ENCODE data around the gene CSRNP2.

CSRNP2 gene, protein sequence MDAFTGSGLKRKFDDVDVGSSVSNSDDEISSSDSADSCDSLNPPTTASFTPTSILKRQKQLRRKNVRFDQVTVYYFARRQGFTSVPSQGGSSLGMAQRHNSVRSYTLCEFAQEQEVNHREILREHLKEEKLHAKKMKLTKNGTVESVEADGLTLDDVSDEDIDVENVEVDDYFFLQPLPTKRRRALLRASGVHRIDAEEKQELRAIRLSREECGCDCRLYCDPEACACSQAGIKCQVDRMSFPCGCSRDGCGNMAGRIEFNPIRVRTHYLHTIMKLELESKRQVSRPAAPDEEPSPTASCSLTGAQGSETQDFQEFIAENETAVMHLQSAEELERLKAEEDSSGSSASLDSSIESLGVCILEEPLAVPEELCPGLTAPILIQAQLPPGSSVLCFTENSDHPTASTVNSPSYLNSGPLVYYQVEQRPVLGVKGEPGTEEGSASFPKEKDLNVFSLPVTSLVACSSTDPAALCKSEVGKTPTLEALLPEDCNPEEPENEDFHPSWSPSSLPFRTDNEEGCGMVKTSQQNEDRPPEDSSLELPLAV

DNA sequence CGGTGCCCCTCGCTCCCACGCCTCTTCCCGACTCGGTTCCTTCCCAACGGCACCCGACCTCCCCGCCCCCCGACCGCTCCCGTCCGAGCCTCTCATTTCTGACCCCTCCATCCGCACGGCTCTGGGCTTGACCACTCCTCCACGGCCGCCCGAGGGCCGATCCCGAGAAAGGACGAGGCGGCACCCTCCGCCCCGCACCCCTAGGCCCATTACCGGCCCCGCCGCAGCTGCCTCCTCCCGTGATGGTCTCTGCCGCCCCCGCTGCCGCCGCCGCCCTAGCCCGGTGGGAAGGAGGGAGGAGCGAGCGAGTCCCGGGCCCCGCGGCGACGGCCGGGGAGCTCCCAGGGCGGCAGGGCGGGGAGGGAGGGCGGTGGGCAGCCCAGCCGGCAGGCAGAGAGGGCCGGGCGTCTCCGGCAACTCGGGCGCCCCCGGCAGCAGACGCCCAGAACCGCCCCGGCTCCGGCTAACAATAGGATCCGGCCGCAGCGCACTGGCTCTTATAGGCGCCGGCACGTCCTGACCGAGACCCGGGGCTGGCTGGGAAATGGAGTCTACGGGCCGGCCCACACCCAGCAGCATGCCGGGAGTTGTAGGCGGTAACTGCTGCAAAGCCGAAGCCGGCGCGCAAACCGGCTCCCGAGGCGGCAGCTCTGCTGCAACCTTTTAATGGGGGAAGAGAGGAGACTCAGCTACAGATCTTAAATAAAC is at the start of gene CSRNP2:
Gene CSRNP2 (minus strand): TSS at position 471 of the 708 bp plus-strand sequence. CDS start 7,035 bp downstream, outside the sequence.
- H3K4me3 Mint-ChIP-seq, result peak within 1 kb of the TSS; percentile 93
- H3K27ac Mint-ChIP-seq, result peak within 1 kb of the TSS; percentile 81
- no peaks in the 10 kb centered on the region for H3K9me3 Mint-ChIP-seq
- H3K27me3 Mint-ChIP-seq, result no peaks in the 10 kb centered on the region
- DNase-seq (peak; percentile 94), ATAC-seq (peak; percentile 99)
- H3K36me3 Mint-ChIP-seq (ENCODE audit: low read depth), result peaks cover 3% of the 10 kb centered on the region
- H3K4me1 Mint-ChIP-seq, result peaks cover 34% of the 10 kb centered on the region

DNA sequence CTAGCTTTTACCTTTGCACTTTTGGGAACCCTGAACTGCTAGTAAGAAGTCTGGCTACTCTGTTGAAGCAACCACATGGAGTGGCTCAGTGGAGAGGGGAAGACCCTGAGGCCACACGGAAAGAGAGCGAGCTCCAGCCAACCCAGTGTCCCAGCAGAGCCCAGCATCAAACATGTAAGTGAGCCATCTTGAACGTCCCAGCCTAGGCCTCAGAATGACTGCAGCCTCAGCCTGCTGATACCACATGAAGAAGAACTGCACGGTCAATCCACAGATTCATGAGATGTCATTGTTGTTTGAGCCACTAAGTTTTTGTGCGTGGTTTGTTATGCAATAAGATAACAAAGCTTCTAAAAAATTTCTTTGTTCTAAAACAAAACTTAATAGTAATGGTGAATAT is 49.3 kb upstream of the CSRNP2 start:
- Mint-ChIP-seq H3K9me3 (no peaks in the 10 kb centered on the region), H3K4me1 (peaks cover 16% of the 10 kb centered on the region), H3K36me3 (ENCODE audit: low read depth) (peaks cover 8% of the 10 kb centered on the region), H3K27ac (peak overlapping the region; percentile 6), H3K4me3 (no peak overlapping the region), H3K27me3 (no peaks in the 10 kb centered on the region)
- no peak for DNase-seq
- peak; percentile 78 for ATAC-seq

DNA sequence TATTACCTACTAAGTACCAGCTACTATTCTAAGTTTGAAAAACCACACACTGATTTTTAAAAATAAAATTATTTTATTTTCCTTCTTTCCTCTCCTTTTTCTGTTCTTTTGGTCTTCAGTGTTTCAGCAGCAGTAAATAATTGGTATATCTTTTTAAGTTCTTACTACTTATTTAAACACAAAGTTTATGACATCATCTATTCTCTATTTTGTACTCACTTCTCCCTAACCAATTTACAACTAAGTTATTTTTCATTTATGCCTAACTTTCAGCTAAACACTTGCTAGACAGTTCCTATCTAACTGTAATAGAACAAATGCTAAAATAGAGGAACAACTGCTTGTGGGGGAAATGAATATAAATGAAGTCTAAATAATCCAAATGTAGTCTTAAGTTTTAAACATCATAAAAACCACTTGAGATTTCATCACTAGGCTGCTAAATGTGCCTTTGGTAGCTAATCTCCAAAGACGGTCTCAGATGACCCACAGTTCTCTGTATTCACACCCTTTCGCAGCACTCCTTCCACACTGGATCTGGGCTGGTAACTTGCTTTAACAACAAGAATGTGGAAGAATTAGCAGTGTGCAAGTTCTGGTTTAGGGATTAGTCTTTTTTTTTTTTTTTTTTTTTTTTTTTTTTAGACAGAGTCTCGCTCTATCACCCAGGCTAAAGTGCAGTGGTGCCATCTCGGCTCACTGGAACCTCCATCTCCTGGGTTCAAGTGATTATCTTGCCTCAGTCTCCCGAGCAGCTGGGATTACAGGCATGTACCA is 48.5 kb upstream of the CSRNP2 start:
- Mint-ChIP-seq H3K36me3 (ENCODE audit: low read depth) (peaks cover 8% of the 10 kb centered on the region), H3K4me3 (no peak overlapping the region), H3K9me3 (no peaks in the 10 kb centered on the region), H3K4me1 (peaks cover 16% of the 10 kb centered on the region), H3K27ac (peak overlapping the region; percentile 46), H3K27me3 (no peaks in the 10 kb centered on the region)
- ATAC-seq (no peak), DNase-seq (no peak)

DNA sequence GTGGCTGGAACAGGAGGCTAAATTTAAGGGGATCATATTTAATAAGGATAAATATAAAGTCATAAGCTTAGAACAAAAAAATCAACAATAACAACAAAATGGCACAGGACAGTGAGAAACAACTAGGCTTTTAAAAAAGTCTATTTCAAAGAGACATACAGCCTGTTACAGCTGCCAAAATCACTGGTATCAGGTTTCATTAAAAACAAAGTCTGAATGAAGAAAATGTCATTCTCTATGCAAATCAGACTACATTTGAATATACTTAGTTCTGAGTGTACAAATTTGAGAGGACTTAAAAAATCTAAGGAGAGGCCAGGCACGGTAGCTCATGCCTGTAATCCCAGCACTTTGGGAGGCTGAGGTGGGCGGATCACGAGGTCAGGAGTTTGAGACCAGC is 45.5 kb upstream of the CSRNP2 start:
- no peaks in the 10 kb centered on the region for H3K9me3 Mint-ChIP-seq

DNA sequence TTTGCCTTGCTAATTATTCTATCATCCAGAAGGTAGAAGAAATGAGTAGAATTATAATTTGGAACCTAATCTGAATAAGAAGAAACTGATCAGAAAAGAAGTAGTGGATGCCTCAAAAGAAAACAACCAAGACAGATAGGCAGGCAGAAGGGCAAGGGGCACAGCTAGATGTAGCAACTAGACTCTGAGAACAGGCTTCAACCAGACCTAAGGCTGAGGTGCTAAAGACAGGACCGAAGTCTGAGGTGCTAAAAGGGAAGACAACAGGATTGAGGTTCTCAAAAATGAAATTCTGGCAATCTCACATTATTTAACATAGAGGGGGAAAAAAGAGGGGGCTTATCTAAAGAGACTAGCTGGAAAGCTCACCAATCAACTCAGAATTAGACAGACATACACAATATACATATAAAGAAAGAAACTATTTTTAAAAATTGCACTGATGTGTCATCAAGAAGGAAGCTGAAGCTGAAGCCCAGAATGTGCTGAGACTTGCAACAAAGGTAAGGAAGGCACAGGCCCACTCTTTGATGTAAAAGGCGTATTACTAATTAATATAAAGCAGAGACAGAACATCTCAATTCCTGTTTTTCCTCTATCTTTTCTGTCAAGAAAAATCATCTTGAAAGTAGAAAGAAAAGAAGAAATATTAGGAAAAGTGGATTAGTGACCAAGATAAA is 43.8 kb upstream of the CSRNP2 start:
- Mint-ChIP-seq H3K36me3 (ENCODE audit: low read depth) (peaks cover 15% of the 10 kb centered on the region), H3K27ac (no peak overlapping the region), H3K4me3 (no peak overlapping the region), H3K9me3 (no peaks in the 10 kb centered on the region), H3K27me3 (no peaks in the 10 kb centered on the region), H3K4me1 (peaks cover 2% of the 10 kb centered on the region)
- DNase-seq (no peak), ATAC-seq (no peak)

More for the DNA sequence above, 45.5 kb upstream of the CSRNP2 start:
- no peaks in the 10 kb centered on the region for H3K27me3 Mint-ChIP-seq
- ATAC-seq (no peak), DNase-seq (no peak)
- H3K4me3 Mint-ChIP-seq, result no peak overlapping the region
- no peak overlapping the region for H3K27ac Mint-ChIP-seq
- peaks cover 15% of the 10 kb centered on the region for H3K4me1 Mint-ChIP-seq
- H3K36me3 Mint-ChIP-seq (ENCODE audit: low read depth), result peaks cover 17% of the 10 kb centered on the region

DNA sequence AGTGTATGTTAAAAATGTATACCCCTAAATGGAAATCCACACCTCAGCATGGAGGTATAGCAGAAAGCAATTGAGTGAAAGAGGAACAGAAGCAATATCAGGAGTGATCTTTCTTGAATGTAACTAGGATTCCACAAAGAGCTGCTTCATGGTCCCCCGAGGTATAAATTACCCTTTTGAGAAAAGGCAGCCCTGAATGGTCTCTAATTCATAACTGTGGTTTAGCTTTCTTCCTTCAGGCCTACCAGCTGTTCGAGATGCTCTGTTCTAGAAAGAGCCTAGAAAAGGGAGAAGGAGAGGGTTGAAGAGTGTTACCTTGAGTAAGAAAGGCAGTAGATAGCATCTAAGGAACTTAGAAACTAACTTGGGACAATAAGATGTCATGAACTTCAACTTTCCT is 42.9 kb upstream of the CSRNP2 start:
- Mint-ChIP-seq H3K9me3 (no peaks in the 10 kb centered on the region), H3K36me3 (ENCODE audit: low read depth) (peaks cover 15% of the 10 kb centered on the region), H3K4me1 (no peaks in the 10 kb centered on the region), H3K27ac (no peak overlapping the region), H3K27me3 (no peaks in the 10 kb centered on the region), H3K4me3 (no peak overlapping the region)
- no peak for ATAC-seq
- DNase-seq, result no peak

DNA sequence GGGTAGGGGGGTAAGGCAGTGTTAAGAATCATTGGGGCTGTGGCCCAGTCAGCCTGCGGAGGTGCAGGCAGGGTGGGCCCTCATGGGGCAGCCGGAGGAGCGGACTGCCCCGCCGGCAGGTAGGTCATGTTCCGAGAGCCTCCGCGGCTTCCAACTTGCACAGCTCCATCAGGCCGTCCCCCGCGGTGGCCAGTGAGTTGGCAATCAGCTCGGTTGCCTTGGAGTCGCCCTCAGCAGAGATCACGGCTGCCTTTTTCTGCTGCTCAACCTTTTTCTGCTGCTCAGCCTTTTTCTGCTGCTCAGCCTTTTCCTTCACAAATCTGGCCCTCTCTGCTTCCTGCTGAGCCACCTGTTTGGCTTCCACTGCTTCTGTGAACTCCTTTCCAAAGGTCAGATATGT is 41.1 kb upstream of the CSRNP2 start:
- ATAC-seq (no peak), DNase-seq (no peak)
- Mint-ChIP-seq H3K27ac (no peak overlapping the region), H3K4me3 (no peak overlapping the region), H3K9me3 (no peaks in the 10 kb centered on the region), H3K36me3 (ENCODE audit: low read depth) (peaks cover 13% of the 10 kb centered on the region), H3K4me1 (no peaks in the 10 kb centered on the region), H3K27me3 (no peaks in the 10 kb centered on the region)

DNA sequence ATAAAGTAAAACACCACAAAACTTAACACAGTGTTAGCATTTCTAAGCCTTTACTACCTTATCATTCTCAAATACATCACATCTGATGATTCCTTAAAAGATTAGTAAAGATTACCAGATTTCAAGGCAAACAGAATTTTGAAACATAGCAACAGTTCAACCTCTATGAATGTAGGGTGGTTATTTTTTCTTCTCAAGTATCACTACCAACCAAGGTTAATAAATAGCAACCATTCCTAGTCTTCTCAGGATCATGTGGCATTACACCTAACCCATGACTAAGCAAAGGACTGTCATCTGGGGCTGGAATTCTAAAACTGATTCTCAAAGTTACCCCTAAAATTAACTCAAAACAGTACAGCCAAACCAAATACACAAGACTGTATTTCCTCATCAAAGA is 39.4 kb upstream of the CSRNP2 start:
- ATAC-seq (no peak), DNase-seq (no peak)
- Mint-ChIP-seq H3K36me3 (ENCODE audit: low read depth) (peaks cover 19% of the 10 kb centered on the region), H3K4me1 (peaks cover 2% of the 10 kb centered on the region), H3K27ac (no peak overlapping the region), H3K4me3 (no peak overlapping the region), H3K9me3 (no peaks in the 10 kb centered on the region), H3K27me3 (no peaks in the 10 kb centered on the region)

DNA sequence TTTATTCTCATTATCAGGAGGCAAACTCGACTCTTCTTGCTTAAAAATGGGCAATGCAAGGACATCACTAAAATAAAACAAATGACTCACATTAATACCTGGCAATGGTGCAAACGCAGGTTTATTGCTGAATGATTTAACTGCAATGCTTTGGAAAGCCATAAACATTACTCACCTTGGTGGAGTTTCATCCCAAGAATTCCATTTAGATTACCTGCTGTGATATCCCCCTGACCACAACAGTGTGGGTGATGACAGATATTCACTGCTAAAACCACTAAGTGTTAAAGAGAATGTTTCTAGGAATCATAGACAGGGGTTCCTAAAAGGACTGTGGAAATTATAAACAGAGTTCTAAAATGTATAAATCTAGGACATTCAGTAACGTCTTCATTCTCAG is 35.3 kb upstream of the CSRNP2 start:
- ATAC-seq (no peak), DNase-seq (no peak)
- no peaks in the 10 kb centered on the region for H3K27me3 Mint-ChIP-seq
- H3K36me3 Mint-ChIP-seq (ENCODE audit: low read depth), result peaks cover 30% of the 10 kb centered on the region
- H3K4me3 Mint-ChIP-seq, result no peak overlapping the region
- H3K27ac Mint-ChIP-seq, result no peak overlapping the region
- no peaks in the 10 kb centered on the region for H3K9me3 Mint-ChIP-seq
- H3K4me1 Mint-ChIP-seq, result peaks cover 2% of the 10 kb centered on the region

DNA sequence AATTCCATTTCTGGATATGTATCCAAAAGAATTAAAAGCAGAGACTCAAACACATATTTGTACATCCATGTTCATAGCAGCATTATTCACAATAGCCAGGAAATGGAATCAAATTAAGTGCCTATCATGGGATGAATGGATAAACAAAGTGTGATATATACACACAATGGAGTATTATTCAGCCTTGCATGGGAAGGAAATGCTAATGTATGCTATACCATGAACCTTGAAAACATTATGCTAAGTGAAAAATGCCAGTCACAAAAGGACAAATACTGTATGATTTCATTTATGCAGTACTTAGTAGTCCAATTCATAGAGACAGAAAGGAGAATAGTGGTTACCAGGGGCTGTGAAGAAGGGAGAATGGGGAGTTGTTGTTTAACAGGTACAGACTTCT is 32.1 kb upstream of the CSRNP2 start:
- no peak for ATAC-seq
- no peak for DNase-seq
- peaks cover 43% of the 10 kb centered on the region for H3K36me3 Mint-ChIP-seq (ENCODE audit: low read depth)
- H3K4me1 Mint-ChIP-seq, result peaks cover 2% of the 10 kb centered on the region
- H3K27ac Mint-ChIP-seq, result no peak overlapping the region
- no peaks in the 10 kb centered on the region for H3K9me3 Mint-ChIP-seq
- no peak overlapping the region for H3K4me3 Mint-ChIP-seq
- H3K27me3 Mint-ChIP-seq, result no peaks in the 10 kb centered on the region

DNA sequence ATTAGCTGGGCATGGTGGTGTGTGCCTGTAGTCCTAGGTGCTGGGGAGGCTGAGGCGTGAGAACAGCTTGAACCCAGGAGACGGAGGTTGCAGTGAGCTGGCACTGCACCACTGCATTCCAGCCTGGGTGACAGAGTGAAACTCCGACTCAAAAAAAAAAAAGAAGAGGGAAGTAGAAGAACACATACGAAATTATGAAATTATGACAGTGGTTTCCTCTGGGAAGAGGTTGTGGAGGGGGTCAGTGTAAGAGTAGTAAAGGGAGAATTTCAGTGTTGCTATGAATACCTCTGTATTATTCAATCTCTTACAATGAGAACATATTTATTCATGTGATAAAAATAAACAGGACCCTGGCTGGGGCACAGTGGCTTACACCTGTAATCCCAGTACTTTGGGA is 24.7 kb upstream of the CSRNP2 start:
- DNase-seq (no peak), ATAC-seq (no peak)
- Mint-ChIP-seq H3K9me3 (no peaks in the 10 kb centered on the region), H3K27ac (no peak overlapping the region), H3K4me1 (peaks cover 5% of the 10 kb centered on the region), H3K27me3 (no peaks in the 10 kb centered on the region), H3K36me3 (ENCODE audit: low read depth) (peaks cover 33% of the 10 kb centered on the region), H3K4me3 (no peak overlapping the region)

DNA sequence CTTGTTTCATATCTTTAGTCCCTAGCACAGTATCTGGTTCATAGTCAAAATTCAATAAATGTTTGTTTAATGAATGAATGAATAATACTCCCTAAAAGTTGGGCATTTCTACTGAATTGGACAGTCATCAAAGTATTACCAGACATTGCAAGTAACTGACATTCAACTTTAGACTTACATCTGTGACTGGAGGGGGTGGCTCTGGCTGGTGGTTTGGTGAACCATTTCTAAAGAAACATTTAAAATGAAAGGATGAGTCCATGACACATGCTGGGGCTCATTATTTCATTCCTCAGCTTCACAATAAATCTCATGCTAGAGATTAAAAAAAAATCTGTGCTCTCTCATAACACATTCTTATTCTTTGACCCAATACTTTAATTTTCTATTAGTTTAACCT is 20.6 kb upstream of the CSRNP2 start:
- H3K4me3 Mint-ChIP-seq, result no peak overlapping the region
- H3K27me3 Mint-ChIP-seq, result no peaks in the 10 kb centered on the region
- ATAC-seq (peak; percentile 46), DNase-seq (no peak)
- H3K4me1 Mint-ChIP-seq, result peaks cover 5% of the 10 kb centered on the region
- H3K9me3 Mint-ChIP-seq, result no peaks in the 10 kb centered on the region
- peak overlapping the region; percentile 2 for H3K27ac Mint-ChIP-seq
- peaks cover 30% of the 10 kb centered on the region for H3K36me3 Mint-ChIP-seq (ENCODE audit: low read depth)

DNA sequence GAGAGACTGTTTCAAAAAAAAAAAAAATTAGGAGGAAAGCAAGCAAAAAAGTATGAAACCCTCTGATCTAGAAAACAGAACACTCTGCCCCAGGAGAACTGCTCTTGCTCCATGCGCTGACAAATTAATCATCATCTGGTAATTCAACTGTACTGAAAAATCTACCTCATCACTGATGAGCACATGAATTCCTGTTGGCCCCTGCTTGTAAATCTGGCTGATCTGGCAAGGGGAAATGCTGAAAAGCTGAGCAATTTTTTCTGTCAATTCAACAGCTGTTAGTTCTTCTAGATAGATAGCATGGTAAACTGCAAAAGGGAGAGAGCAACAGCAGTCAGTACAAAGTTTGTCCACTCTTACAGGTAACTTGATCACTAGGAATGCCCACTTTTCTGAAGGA is 15.2 kb upstream of the CSRNP2 start:
- no peak overlapping the region for H3K4me3 Mint-ChIP-seq
- DNase-seq (no peak), ATAC-seq (no peak)
- no peaks in the 10 kb centered on the region for H3K9me3 Mint-ChIP-seq
- no peaks in the 10 kb centered on the region for H3K27me3 Mint-ChIP-seq
- H3K4me1 Mint-ChIP-seq, result no peaks in the 10 kb centered on the region
- H3K36me3 Mint-ChIP-seq (ENCODE audit: low read depth), result peaks cover 32% of the 10 kb centered on the region
- no peak overlapping the region for H3K27ac Mint-ChIP-seq

DNA sequence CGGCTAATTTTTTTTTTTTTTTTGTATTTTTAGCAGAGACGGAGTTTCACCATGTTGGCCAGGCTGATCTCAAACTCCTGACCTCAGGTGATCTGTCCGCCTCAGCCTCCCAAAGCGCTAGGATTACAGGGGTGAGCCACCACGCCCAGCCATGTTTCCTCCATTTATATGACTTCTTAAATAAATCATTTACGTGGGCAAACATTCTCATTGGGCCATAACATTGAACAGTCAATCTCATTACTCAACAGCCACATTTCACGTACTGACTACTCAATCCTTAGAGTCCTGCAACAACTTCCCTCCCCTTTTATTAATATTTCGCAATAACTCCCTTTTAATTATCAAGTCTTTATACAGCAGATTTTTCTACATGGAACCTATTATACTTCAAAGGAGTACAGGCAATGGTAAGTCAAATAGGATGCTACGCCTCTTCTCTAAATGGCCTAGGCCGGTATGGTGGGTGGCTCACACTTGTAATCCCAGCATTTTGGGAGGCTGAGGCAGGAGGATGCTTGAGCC is 7.4 kb upstream of the CSRNP2 start:
- Mint-ChIP-seq H3K36me3 (ENCODE audit: low read depth) (peaks cover 8% of the 10 kb centered on the region), H3K4me3 (no peak overlapping the region), H3K4me1 (peaks cover 12% of the 10 kb centered on the region), H3K9me3 (no peaks in the 10 kb centered on the region), H3K27me3 (no peaks in the 10 kb centered on the region), H3K27ac (no peak overlapping the region)
- ATAC-seq (no peak), DNase-seq (no peak)

Measured in activated naive CD8-positive, alpha-beta T cell treated with anti-CD3 and anti-CD28 coated beads, Interleukin-2, amount 50 U/mL, for 24 hours (primary cell).